HG03442 (cell line): ENCODE data around the gene HDDC3.

Source experiments
- ATAC-seq: cut with Tn5 transposase; IDR thresholded peaks from one replicate; pipeline ENCODE4 v1.9.1; 2021; ENCODE audit warnings: mild to moderate bottlenecking, moderate library complexity; ENCODE audit not compliant: unreplicated experiment

HDDC3 gene

DNA sequence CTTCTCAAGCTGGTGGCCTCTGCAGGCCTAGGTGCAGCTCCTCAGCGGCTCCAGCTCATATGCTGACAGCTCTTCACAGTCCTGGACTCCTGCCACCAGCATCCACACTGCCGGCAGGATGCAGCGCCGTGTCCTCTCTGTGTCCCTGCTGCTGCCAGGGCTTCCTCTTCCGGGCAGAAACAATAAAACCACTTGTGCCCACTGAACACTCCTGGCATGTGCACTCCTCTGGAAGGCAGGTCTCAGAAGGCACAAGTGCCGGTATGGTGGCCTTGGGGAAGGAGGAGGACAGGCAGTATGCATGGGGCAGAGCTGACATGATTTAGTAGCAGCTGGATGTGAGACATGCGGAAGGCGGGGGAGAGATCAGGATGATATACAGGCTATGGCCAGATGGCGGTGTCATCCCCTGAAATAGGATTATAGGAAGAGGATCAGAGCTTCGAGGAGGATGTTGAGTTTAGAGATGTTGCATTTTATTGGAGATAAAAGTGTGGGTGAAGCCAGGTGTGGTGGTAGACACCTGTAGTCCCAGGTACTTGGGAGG, 36.7 kb downstream of the HDDC3 start:
- ATAC-seq, result no peak

DNA sequence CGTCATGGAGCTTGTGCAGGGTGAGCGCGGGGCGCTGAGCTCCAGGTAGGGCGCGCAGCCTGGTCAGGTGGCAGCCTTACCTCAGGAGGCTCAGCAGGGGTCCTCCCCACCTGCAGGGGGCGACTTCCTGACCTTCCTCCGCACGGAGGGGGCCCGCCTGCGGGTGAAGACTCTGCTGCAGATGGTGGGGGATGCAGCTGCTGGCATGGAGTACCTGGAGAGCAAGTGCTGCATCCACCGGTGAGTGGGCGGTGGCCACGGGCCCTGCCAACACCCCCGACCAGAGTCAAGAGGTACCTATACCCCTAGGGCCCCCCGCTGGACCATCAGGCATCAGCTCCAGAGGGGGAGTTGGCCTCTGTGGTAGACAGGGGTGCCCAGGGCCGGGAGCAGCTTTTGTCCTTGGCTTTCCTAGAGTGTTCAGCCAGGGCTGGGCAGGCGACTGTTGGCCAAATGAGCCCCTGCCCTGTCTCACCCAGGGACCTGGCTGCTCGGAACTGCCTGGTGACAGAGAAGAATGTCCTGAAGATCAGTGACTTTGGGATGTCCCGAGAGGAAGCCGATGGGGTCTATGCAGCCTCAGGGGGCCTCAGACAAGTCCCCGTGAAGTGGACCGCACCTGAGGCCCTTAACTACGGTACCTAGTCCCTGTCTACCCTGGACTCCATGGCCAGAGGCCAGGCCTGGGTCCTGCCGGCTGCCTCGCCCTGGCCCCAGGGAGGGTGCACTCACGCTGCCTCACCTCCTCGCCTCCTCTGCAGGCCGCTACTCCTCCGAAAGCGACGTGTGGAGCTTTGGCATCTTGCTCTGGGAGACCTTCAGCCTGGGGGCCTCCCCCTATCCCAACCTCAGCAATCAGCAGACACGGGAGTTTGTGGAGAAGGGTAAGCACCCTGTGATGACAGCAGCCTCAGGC, 38.9 kb downstream of the HDDC3 start:
- no peak for ATAC-seq

DNA sequence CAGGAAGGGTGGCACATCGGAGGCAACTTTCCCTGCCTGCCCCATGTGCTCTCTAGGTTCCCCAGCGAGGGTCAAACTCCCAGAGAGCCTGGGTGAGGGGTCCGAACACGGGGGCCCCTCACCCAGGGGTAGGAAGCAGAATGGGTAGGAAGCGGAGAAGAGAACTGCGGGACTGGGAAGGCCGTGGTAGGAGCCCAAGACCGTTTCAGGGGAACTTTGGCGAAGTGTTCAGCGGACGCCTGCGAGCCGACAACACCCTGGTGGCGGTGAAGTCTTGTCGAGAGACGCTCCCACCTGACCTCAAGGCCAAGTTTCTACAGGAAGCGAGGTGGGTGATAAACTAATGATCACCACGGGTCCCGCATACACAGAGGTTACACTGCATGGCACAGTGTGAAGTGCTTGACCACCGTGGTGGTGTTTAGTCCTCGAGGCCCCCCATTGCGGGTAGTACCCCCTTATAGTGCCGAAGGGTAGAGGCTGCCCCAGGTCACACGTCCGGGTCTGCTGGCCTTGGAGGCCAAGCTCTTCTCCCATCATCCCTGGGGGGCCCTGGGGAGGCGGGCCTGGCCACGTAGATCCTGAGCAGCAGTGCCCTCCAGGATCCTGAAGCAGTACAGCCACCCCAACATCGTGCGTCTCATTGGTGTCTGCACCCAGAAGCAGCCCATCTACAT, 39.7 kb downstream of the HDDC3 start:
- ATAC-seq, result no peak

DNA sequence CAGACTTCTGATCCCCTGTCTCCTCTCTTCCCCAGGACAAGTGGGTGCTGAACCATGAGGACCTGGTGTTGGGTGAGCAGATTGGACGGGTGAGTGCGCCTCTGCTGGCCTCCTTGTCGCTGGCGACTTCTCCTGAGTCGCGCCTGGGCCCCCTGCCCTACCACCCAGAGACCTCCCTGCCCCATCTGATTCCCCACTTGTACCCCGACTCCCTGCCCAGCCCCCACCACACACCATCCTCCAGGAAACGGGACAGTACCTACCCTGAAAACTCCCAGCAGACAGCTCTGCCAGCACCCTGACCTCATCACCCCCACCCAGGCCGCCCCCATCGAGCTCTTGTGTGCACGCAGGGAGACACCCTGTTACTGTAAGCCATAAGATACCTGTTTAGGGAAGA, 40.3 kb downstream of the HDDC3 start:
- ATAC-seq, result no peak

DNA sequence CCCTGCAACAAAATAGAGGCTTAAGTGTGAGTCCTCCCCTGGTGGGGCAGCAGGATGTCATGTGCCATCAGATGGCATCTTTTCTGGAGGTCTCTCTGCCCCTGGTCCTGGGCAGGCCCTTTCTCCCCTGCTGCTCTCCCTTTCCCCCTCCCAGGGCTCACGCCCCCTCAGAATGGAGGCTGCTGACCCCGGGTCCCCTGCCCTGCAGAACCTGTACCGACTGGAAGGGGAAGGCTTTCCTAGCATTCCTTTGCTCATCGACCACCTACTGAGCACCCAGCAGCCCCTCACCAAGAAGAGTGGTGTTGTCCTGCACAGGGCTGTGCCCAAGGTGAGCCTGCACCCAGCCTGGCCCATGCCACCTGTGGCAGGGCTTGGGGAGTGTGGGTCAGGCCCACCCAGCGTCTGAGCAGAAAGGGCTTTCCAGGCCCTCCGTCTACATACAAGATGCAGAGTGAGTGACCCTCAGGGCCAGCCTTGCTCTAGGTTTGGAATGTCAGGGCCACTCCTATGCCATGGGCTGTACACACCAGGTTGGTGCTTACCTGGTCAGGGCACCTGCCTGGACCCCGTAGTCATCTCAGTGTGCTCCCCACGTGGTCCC, 40.9 kb downstream of the HDDC3 start:
- ATAC-seq, result no peak

DNA sequence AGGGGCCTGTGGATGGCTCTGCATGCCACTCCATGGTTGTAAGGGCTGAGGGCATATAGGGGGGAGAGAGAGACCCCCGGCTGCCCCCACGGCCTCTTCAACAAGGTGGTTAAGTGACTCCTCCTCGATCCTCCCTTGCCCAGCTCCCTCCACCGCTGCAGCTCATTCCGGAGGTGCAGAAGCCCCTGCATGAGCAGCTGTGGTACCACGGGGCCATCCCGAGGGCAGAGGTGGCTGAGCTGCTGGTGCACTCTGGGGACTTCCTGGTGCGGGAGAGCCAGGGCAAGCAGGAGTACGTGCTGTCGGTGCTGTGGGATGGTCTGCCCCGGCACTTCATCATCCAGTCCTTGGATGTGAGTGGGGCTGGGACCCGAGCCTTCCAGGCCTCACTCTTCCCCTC, 41.5 kb downstream of the HDDC3 start:
- no peak for ATAC-seq

DNA sequence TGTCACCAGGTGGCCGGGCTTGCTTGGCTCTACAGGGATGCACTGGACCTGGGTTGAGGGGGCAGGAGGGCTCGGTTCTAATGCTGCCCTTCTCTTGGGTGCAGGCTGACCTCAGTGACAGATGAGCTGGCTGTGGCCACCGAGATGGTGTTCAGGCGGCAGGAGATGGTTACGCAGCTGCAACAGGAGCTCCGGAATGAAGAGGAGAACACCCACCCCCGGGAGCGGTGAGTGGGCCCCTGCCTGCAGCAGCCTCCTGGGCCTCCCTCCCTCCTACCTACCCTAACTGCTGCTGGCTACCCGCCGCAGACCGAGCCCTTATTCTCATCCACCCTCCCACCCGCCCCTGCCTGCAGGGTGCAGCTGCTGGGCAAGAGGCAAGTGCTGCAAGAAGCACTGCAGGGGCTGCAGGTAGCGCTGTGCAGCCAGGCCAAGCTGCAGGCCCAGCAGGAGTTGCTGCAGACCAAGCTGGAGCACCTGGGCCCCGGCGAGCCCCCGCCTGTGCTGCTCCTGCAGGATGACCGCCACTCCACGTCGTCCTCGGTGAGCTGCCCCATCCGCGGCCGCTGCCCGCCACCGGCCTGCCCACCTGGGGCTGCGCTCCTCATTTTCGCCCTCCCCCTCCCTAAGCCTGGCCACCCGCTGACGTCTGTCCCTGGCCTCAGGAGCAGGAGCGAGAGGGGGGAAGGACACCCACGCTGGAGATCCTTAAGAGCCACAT, 42.5 kb downstream of the HDDC3 start:
- no peak for ATAC-seq

DNA sequence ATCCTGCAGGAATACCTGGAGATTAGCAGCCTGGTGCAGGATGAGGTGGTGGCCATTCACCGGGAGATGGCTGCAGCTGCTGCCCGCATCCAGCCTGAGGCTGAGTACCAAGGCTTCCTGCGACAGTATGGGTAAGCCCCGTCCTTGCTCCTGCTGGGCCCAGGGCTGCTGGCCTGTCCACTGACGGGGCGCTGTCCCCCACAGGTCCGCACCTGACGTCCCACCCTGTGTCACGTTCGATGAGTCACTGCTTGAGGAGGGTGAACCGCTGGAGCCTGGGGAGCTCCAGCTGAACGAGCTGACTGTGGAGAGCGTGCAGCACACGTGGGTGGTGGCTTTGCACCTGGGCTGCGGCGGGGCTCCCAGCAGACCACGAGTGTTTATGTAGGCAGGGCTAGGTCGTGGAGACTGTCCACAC, 43.0 kb downstream of the HDDC3 start:
- no peak for ATAC-seq

DNA sequence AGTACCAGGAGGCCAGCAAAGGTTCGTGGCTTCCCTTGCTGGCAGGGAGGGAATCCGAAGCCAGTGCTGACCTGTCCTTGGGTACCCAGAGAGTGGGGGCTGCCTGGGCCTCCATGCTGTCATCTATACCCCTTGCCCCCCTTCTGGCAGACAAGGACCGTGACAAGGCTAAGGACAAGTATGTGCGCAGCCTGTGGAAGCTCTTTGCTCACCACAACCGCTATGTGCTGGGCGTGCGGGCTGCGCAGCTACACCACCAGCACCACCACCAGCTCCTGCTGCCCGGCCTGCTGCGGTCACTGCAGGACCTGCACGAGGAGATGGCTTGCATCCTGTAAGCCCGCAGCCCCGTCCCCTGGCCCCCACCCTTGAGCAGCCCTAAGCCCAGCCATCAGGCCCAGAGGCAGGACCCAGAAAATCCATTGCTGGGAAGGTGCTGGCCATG, 45.3 kb downstream of the HDDC3 start:
- no peak for ATAC-seq

DNA sequence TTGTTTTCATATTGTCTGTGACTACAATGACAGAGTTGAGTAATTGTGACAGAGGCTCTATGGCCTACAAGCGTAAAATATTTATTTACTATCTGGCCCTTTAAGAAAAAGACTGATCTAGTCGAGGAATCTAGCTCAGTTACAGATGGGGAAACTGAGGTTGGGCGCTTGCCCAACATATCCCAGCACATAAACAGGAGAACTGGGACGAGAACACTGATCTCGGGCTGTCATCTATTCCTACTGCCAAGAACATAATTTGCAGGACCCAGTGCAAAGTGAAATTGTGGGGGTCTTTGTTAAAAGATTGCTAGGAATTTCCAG, 46.1 kb downstream of the HDDC3 start:
- ATAC-seq, result no peak

DNA sequence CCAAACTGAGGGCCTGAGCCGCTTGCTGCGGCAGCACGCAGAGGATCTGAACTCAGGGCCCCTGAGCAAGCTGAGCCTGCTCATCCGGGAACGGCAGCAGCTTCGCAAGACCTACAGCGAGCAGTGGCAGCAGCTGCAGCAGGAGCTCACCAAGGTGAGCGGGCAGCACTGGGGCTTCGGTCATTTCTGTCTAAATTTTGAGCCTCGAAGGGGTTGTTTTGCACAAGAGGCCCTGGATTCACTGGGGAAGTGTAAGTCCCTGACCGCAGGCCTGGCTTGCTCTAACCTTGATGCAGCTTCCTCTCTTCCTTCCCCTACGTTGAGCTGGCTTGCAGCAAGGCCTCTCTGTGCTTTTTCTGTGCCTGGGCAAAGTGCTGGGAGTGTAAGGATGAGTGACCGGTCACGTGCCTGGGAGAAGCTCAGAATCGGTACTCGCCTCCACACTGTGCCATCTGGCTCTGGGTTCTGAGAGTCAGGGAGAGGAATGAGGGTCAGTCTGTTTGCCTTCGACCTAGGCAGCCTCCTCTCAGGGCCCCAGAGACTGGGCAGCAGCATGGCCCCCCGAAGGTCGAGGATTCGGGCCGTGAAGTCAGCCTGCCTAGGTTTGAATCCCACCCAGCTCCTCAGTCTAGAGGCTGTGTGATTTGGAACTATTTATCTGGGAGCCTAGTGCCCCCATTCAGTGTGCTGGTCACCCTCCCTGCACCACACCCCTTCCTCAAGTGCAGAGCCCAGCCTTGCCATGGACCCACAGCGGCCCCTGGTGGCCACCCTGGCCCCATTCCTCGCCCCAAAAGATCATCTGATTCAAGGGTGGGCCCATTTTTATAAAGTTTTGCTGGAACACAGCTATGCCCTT, 46.7 kb downstream of the HDDC3 start:
- ATAC-seq, result no peak

DNA sequence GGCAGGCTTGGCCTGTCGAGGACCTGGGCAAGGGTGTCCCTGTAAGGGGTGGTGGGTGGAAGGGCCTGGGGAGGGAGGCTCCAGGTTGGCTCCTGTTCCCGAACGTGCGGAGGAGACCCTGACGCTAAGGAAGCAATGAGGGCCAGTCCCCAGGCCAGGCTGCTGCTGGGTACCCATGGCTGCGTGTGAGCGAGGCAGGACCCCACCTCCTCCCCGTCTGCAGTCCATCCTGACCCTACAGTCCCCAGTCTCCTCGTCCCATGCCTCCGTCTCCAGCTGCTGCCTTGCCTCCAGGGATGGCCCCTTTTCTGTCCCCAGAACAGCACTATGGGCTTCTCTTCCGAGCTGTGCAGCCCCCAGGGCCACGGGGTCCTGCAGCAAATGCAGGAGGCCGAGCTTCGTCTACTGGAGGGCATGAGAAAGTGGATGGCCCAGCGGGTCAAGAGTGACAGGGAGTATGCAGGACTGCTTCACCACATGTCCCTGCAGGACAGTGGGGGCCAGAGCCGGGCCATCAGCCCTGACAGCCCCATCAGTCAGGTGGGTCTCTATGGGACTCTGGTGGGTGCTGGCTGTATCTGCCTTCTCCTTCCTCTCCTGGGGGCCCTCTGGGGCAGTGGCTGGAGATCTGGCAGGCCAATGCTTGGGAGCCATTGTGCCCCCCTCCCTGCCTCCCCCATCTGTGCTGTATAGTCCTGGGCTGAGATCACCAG, 47.5 kb downstream of the HDDC3 start:
- no peak for ATAC-seq

DNA sequence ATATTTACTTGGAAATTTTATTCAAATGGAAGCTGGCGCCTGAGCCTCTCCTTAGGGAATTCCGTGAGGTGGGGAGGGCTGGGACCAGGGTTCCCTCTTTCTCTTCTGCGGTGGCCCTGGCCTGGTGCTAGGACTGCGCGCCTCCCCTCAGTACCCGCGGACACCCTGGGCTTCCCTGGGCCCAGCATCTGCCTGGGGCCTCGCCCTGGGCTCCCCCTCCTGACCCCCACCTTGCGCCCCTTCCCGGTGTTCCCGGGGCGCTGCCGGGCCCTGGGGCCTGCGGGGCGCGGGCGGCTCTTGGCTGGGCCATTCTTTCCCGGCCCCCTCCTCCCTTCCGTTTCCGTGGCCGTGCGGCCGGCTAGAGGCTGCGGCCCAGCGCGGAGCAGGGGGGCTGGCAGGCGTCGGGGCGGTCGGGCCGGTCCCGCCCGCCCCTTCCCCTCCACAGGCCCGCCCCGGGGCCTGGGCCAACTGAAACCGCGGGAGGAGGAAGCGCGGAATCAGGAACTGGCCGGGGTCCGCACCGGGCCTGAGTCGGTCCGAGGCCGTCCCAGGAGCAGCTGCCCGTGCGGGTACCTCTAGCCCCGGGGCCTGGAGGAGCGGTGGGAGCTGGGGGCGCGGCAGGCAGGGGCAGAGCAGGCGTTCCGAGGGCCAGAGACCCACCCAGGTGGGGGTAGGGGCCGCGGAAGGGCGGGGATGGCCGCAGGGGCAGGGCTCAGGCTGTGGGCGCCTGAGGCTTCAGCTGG, 48.2 kb downstream of the HDDC3 start, which contains the start of gene FES:
TSS of gene FES (plus strand) at position 529 of the 743 bp plus-strand sequence. CDS start 542 bp downstream, outside the sequence.
- no peak for ATAC-seq

DNA sequence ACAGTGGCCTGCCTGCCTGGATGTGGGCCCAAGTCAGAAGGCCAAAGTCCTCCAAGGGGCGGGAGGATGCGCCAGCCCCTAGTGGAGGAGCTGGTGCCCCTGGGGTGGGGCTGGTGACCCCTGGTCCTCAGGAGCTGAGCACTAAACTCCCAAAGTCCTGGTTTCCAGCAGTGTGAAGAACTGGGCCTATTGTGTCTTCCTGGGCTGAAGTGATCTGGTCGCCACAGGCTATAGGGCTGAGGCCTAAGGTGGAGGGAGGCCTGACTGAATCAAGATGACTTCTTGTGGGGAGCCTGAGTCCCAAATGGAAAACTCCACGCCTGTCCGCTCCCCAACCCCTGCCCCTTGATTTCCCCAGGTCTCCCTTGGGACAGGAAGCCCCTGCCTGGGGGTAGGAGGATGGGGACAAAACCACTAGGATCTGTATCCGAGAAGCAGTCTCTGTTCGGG, 48.8 kb downstream of the HDDC3 start:
- no peak for ATAC-seq

DNA sequence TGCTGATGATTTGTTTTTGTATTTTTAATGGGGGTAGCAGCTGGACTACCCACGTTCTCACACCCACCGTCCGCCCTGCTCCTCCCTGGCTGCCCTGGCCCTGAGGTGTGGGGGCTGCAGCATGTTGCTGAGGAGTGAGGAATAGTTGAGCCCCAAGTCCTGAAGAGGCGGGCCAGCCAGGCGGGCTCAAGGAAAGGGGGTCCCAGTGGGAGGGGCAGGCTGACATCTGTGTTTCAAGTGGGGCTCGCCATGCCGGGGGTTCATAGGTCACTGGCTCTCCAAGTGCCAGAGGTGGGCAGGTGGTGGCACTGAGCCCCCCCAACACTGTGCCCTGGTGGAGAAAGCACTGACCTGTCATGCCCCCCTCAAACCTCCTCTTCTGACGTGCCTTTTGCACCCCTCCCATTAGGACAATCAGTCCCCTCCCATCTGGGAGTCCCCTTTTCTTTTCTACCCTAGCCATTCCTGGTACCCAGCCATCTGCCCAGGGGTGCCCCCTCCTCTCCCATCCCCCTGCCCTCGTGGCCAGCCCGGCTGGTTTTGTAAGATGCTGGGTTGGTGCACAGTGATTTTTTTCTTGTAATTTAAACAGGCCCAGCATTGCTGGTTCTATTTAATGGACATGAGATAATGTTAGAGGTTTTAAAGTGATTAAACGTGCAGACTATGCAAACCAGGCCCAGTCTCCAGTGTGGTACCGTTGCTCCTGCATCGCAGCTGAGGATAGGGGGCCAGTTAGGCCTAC, 49.4 kb downstream of the HDDC3 start:
- ATAC-seq, result no peak

DNA sequence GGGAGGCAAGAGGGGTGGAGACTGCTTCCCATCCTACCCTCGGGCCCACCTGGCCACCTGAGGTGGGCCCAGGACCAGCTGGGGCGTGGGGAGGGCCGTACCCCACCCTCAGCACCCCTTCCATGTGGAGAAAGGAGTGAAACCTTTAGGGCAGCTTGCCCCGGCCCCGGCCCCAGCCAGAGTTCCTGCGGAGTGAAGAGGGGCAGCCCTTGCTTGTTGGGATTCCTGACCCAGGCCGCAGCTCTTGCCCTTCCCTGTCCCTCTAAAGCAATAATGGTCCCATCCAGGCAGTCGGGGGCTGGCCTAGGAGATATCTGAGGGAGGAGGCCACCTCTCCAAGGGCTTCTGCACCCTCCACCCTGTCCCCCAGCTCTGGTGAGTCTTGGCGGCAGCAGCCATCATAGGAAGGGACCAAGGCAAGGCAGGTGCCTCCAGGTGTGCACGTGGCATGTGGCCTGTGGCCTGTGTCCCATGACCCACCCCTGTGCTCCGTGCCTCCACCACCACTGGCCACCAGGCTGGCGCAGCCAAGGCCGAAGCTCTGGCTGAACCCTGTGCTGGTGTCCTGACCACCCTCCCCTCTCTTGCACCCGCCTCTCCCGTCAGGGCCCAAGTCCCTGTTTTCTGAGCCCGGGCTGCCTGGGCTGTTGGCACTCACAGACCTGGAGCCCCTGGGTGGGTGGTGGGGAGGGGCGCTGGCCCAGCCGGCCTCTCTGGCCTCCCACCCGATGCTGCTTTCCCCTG, 50.2 kb downstream of the HDDC3 start:
- ATAC-seq, result no peak
